Endothelial cell of umbilical vein (primary cell): ENCODE measurements around the gene COQ8B. TPM values are rescaled to one million over a fixed set of nuclear protein-coding genes. Genes with fewer than 3 reads are reported as not detected.
A peak's percentile ranks its signal among the peaks of the same experiment; 100 is the strongest.

ENCODE experiments used
- BruUV-seq: library from RNA; stranded (reverse); fragments of 400-500 nt; replicated peaks from 2 replicates; lab custom pipeline; 2021; lab: Mats Ljungman, UMichigan
- CTCF ChIA-PET: fragments of 300-600, 350-600 bp; sonication (Branson Sonifier 250); formaldehyde crosslinking; loops from one replicate; lab custom pipeline; 2021; ENCODE audit warnings: antibody characterized with exemption, inconsistent platforms; lab: Charles Lee
- POLR2A ChIA-PET: fragments of 300-600, 350-600 bp; sonication (Branson Sonifier 250); formaldehyde crosslinking; loops from one replicate; lab custom pipeline; 2021; ENCODE audit warnings: antibody characterized with exemption, inconsistent platforms; lab: Charles Lee
- DNase-seq: peaks from one replicate; pipeline ENCODE4 v3.0.0-alpha.2; 2011; ENCODE audit warnings: low read depth, low spot score
- FAIRE-seq: peaks from 2 replicates; lab custom pipeline; 2011; peaks lifted over from hg19 to GRCh38; lab: Jason Lieb, UNC
- H2AFZ ChIP-seq: 2 replicates; pipeline ENCODE4 v1.6.0; 2012; ENCODE audit warnings: low read depth, low read length, control low read depth, inconsistent platforms
- H3K27ac ChIP-seq: 2 replicates; pipeline ENCODE4 v1.5.1; 2011; ENCODE audit warnings: low read depth, mild to moderate bottlenecking, control low read depth, low read length, moderate library complexity; ENCODE audit not compliant: insufficient read depth
- H3K27me3 ChIP-seq, 2 experiments: 2 replicates each; pipeline versions ENCODE4 v1.6.0 to v1.6.1; 2011; ENCODE audit warnings: low read length in 2 of 2, mixed read lengths in 1 of 2; ENCODE audit not compliant: control insufficient read depth in 2 of 2, insufficient read depth in 2 of 2
- H3K36me3 ChIP-seq, 2 experiments: 2 replicates in 1 of 2; 3 replicates in 1 of 2; pipeline ENCODE4 v1.5.1; 2011; ENCODE audit warnings: low read length in 2 of 2, mild to moderate bottlenecking in 1 of 2, moderate library complexity in 1 of 2; ENCODE audit not compliant: control insufficient read depth in 2 of 2, insufficient read depth in 2 of 2; ENCODE audit errors: extremely low read depth in 1 of 2
- H3K4me1 ChIP-seq: 3 replicates; pipeline ENCODE4 v1.5.1; 2011; ENCODE audit warnings: mild to moderate bottlenecking, low read length; ENCODE audit not compliant: control insufficient read depth, insufficient read depth; ENCODE audit errors: extremely low read depth
- H3K4me2 ChIP-seq: 2 replicates; pipeline ENCODE4 v1.6.1; 2011; ENCODE audit warnings: low read length, control low read depth, mixed read lengths; ENCODE audit not compliant: insufficient read depth
- H3K4me3 ChIP-seq, 3 experiments: fragments of 200-600 bp in 1 of 3; sonication (generic), shearing (Covaris generic) in 1 of 3; replicated peaks in 1 of 3; 2 replicates each; pipeline ENCODE4 v1.5.1; 2011 to 2016; ENCODE audit warnings: control low read depth in 3 of 3, low read length in 3 of 3, mild to moderate bottlenecking in 2 of 3, inconsistent platforms in 1 of 3, low read depth in 1 of 3, moderate library complexity in 1 of 3; ENCODE audit not compliant: insufficient read depth in 1 of 3
- H3K79me2 ChIP-seq: 2 replicates; pipeline ENCODE4 v1.6.0; 2012; ENCODE audit warnings: low read length, inconsistent platforms; ENCODE audit not compliant: control insufficient read depth, insufficient read depth
- H3K9ac ChIP-seq: replicated peaks from 2 replicates; pipeline ENCODE3; 2011; ENCODE audit warnings: low read length, control low read depth; ENCODE audit not compliant: insufficient read depth; ENCODE audit errors: extremely low read depth
- H3K9me1 ChIP-seq: replicated peaks from 3 replicates; pipeline ENCODE4 v1.6.0; 2011; ENCODE audit warnings: mild to moderate bottlenecking, low read length; ENCODE audit not compliant: control insufficient read depth, insufficient read depth; ENCODE audit errors: extremely low read depth
- H3K9me3 ChIP-seq: replicated peaks from 2 replicates; pipeline ENCODE4 v1.5.1; 2012; ENCODE audit warnings: low read length, inconsistent platforms; ENCODE audit not compliant: control insufficient read depth, insufficient read depth
- H4K20me1 ChIP-seq: replicated peaks from 2 replicates; pipeline ENCODE3; 2011; ENCODE audit warnings: mild to moderate bottlenecking, low read length; ENCODE audit not compliant: control insufficient read depth, insufficient read depth; ENCODE audit errors: extremely low read depth
- CTCF ChIP-seq, 2 donors: IDR thresholded peaks; 1 replicate in 1 of 2; 2 replicates in 1 of 2; pipeline ENCODE4 v1.5.1; 2011; ENCODE audit warnings: low read length in 2 of 2, mild to moderate bottlenecking in 2 of 2, moderate library complexity in 2 of 2, control low read depth in 1 of 2, inconsistent platforms in 1 of 2, low read depth in 1 of 2; ENCODE audit not compliant: insufficient read depth in 1 of 2; ENCODE audit errors: extremely low read depth in 1 of 2
- EZH2 ChIP-seq: IDR thresholded peaks from 2 replicates; pipeline ENCODE4 v1.6.1; 2012; ENCODE audit warnings: borderline replicate concordance, low read depth, mild to moderate bottlenecking, moderate library complexity, low read length, inconsistent platforms; ENCODE audit not compliant: severe bottlenecking
- FOS ChIP-seq: IDR thresholded peaks from 2 replicates; pipeline ENCODE4 v1.6.1; 2011; ENCODE audit warnings: mild to moderate bottlenecking, low read length, moderate library complexity, borderline replicate concordance; ENCODE audit not compliant: insufficient read depth
- GATA2 ChIP-seq: IDR thresholded peaks from 2 replicates; pipeline ENCODE4 v1.7.0; 2011; ENCODE audit warnings: low read depth, mild to moderate bottlenecking, moderate library complexity, mixed read lengths, low read length; ENCODE audit not compliant: insufficient read length, insufficient read depth
- JUN ChIP-seq: IDR thresholded peaks from 2 replicates; pipeline ENCODE4 v1.6.1; 2011; ENCODE audit warnings: borderline replicate concordance, low read depth; ENCODE audit not compliant: insufficient read length, insufficient read depth
- MAX ChIP-seq: IDR thresholded peaks from 2 replicates; pipeline ENCODE4 v1.6.1; 2011; ENCODE audit not compliant: insufficient read depth, insufficient read length
- MYC ChIP-seq: IDR thresholded peaks from one replicate; pipeline ENCODE4 v1.6.1; 2011; ENCODE audit warnings: mild to moderate bottlenecking, low read depth, low read length
- POLR2A ChIP-seq: IDR thresholded peaks from 2 replicates; pipeline ENCODE4 v1.6.1; 2012; ENCODE audit warnings: low read depth, mild to moderate bottlenecking, control low read depth, low read length
- POLR2AphosphoS5 ChIP-seq: IDR thresholded peaks from 2 replicates; pipeline ENCODE4 v1.6.1; 2012; ENCODE audit warnings: low read depth, mild to moderate bottlenecking, control low read depth, low read length, moderate library complexity; ENCODE audit not compliant: insufficient read depth
- dilution Hi-C: fragments of 300-500 bp; cut with MboI; formaldehyde crosslinking; loops from one replicate; pipeline ENCODE4 v1.15.0; 2019; ENCODE audit warnings: low sequenced_read_pairs; ENCODE audit not compliant: extremely low pct_ligation_motif_present
- intact Hi-C: fragments of 100-400 bp; cut with micrococcal nuclease; formaldehyde crosslinking; loops from one replicate; pipeline ENCODE4 v1.10.0; 2022
- polyA plus RNA-seq, 4 experiments: library from polyadenylated mRNA; depleted of rRNA in 3 of 4; stranded (reverse) in 3 of 4; unstranded in 1 of 4; fragments of >200 nt; gene quantifications; 2 replicates each; pipeline versions ENCODE4 v1.2.1 to v1.2.3, GENCODE V29; 2011 to 2012; ENCODE audit warnings: missing spikeins in 1 of 4
- total RNA-seq: library from RNA; stranded (reverse); gene quantifications from 2 replicates; pipeline ENCODE4 v1.2.3, GENCODE V29; 2021

Gene COQ8B
- total and polyA plus RNA-seq, 2 donors (not counting 3 experiments of a cell fraction or from before 2014, with no cell fraction given): 16.2 to 19.2 TPM

- DNase-seq (no peak), FAIRE-seq (peak; percentile 38)
- peaks cover 0 to 3% of the 10 kb centered on the region in 2 experiments for H3K36me3 ChIP-seq
- TF ChIP-seq MYC (no peak), POLR2AphosphoS5 (no peak), MAX (no peak), GATA2 (no peak), EZH2 (no peak), CTCF (IDR thresholded peaks at IDR 0.05; ENCODE audit: extremely low read depth in 1 of 2, insufficient read depth in 1 of 2, low read depth in 1 of 2, low read length in 2 of 2) (no peak), FOS (no peak), POLR2A (no peak), JUN (no peak)
- H3K4me1 ChIP-seq: peaks cover 13% of the 10 kb centered on the region
- H3K27ac ChIP-seq: peak overlapping the region; percentile 91
- peak overlapping the region; percentile 78 for H3K4me2 ChIP-seq
- H2AFZ ChIP-seq: no peak overlapping the region
- BruUV-seq: no TSS peak
- H3K4me3 ChIP-seq: no peak overlapping the region
- no peaks in the 10 kb centered on the region for H3K27me3 ChIP-seq
- peaks cover 27% of the 10 kb centered on the region for H3K79me2 ChIP-seq
- H3K9me3 ChIP-seq: no peaks in the 10 kb centered on the region
- H4K20me1 ChIP-seq: no peaks in the 10 kb centered on the region
- H3K9ac ChIP-seq: peak overlapping the region; percentile 82
- H3K9me1 ChIP-seq: no peaks in the 10 kb centered on the region
- ChIA-PET CTCF (interaction anchor here (0.8 to 1.7 kb wide), 6 partner anchors 10 to 115 kb away, joined by 3 to 5 read pairs (median 4); no protein-coding TSS in a partner anchor), POLR2A (interaction anchor here (1.2 kb wide), 1 partner anchor 59 kb away, joined by 3 read pairs; the partner anchor contains the start of genes ACTMAP and SNRPA)
- dilution Hi-C loops (no loop called here), intact Hi-C loops (no loop called here)
Observed at GRCh38 chr19:40691421-40692211, 25.1 kb downstream of the COQ8B start.
